Erythroblast (primary cell): ENCODE results near the gene YARS2.
"Not testable (repeated sequence)": the region's sequence is repeated elsewhere in the genome, so short reads cannot be mapped to it uniquely, and the experiment has no call there.

Experiments
- DNase-seq, 2 experiments: peaks; one replicate each; lab custom pipeline; 2025; lab: John Stamatoyannopoulos, UW
- GATA1 ChIP-seq: IDR thresholded peaks from 2 replicates; pipeline ENCODE4 v1.6.1; 2011; ENCODE audit warnings: low read depth, mild to moderate bottlenecking, control low read depth, low read length, moderate library complexity
- POLR2A ChIP-seq: IDR thresholded peaks from 2 replicates; pipeline ENCODE4 v1.6.1; 2011; ENCODE audit warnings: mild to moderate bottlenecking, low read length

YARS2 gene

DNA sequence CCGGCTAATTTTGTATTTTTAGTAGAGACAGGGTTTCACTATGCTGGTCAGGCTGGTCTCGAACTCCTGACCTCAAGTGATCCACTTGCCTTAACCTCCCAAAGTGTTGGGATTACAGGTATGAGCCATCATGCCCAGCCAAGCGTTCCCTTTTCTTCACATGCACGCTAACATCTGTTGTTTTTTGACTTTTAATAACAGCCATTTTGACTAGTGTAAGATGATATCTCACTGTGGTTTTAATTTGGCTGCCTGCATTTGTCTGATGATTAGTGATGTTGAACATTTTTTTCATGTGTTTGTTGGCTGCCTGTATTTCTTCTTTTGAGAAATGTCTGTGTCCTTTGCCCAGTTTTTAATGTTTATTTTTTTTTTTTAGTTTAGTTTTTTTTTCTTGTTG, 10.2 kb upstream of the YARS2 start:
- TF ChIP-seq POLR2A (no peak), GATA1 (no peak)
- DNase-seq: no peak

DNA sequence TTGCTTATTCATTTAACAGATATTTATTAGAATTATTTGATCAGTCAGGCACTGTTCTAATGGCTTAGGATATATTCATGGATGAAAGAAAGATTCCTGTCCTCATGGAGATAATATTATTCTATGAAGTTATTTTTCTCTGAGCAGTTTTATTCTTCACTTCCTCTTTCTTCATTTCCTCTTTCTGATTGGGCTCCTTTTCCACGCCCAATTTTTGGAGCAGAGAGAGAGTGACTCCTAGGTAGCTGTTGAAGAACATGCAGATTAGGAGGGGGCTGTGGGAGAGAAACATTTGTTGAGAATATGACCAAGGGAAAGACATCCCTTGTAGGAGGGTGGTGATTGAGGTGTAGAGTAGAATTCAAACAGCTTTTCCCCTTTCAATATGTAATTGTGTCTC, 6.0 kb upstream of the YARS2 start:
- TF ChIP-seq GATA1 (no peak), POLR2A (no peak)
- no peak for DNase-seq

- TF ChIP-seq GATA1: no peak
- no peak for TF ChIP-seq POLR2A
- DNase-seq: no peak
These were observed 1.5 kb upstream of the YARS2 start for GRCh38 chr12:32757157-32757556.

DNA sequence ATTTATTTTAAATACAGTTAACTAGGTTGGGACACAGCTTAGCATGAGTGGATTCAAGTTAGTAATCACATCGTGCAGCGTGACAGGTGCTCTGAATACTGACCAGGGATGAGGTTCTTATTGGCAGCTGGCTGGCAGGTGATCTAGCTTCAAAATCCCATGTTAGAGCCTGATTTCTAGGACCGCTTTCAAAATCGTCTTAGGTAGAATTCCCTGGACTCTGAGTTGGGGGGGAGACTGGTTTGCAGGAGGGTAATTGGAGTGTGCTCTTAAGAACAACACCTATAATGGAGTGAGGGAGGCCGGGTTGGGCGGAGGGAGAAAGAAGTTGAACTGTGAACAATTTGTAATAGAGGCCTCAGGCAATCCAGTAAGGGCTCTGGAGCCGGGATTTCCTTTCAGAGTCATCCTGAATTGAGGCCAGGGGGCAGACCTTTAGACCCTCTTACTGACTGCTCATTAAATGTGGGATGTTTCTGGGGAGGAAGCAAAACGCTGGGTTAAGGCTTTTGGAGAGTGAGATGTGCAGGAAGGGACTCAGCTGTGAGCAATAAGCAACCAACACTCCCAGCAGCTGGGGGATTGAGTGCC, 874 bp upstream of the YARS2 start:
- TF ChIP-seq GATA1 (no peak), POLR2A (no peak)

GRCh38 chr12:32755051-32755653, 545 bp downstream of the YARS2 start:
- peak; percentile 87 to 89 for DNase-seq
- TF ChIP-seq POLR2A (no peak), GATA1 (no peak)

More for the DNA sequence above, 874 bp upstream of the YARS2 start:
- no peak for DNase-seq

DNA sequence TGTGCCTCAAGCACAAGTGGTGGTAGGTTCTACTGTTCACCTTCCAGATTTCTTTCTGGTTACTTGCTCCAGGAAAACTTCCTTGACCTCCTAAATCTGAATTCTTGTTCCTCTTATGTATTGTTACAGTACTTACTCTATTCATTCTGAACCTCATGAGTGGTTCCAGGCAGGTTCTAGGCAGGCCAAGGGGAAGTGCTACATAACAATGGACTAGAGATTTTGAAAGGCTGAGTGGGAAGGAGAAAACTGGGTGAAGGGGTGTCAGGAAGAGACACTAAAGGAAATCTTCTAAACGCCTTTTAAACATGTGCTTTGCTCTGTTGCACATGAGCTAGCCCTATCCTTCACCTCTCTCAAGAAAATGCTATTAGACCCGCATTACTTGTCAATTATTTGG, 1.6 kb downstream of the YARS2 start:
- no peak for TF ChIP-seq POLR2A
- TF ChIP-seq GATA1: no peak
- no peak for DNase-seq

DNA sequence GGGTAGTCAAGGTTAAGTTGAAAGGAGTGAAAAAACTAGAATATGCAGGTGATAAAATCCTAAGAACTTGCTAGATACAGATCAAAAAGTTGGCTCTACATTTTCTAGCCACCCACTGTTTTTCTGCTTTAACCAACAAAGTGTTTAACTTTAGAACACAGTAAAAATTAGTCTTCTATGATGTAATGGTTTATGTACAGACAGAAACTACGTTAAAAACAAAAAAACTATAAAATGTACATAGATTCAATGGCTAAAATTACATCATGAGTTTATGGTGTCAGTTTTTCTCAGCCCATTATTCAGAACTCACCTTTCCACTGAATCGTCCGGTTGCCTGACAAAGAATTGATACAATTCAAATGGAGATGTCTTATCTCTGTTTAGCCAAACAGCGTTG, 2.1 kb downstream of the YARS2 start:
- no peak for DNase-seq
- no peak for TF ChIP-seq GATA1
- TF ChIP-seq POLR2A: no peak

DNA sequence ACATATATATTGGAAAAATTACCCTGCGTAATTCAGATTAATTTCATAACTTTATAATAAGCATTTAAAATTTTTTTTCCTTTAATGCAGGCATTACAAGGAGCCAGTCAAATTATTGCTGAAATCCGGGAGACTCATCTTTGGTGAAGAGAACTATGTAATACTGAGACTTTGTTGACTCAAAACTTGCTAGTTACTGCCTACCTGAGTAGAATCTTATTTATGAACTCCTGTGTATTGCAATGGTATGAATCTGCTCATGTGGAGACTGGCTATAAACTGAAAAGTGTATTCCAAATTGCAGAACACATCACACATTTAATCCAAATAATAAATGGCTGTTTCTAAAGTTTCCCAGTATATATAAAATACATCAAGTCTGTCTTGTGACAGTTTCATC, 12.4 kb downstream of the YARS2 start:
- no peak for TF ChIP-seq GATA1
- TF ChIP-seq POLR2A: no peak
- no peak for DNase-seq

DNA sequence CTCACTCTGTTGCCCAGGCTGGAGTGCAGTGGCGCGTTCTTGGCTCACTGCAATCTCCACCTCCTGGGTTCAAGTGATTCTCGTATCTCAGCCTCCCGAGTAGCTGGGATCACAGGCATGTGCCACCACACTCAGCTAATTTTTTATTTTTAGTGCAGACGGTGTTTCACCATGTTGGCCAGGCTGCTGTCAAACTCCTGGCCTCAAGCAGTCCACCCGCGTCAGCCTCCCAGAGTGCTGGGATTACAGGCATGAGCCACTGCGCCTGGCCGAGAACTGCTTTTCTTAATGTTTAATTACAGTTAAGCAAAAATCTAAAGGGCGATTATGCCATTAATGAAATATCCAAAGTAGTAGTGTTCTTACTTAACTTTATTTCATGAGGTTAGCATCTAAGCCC, 13.6 kb downstream of the YARS2 start:
- DNase-seq: no peak
- TF ChIP-seq GATA1 (no peak), POLR2A (no peak)

DNA sequence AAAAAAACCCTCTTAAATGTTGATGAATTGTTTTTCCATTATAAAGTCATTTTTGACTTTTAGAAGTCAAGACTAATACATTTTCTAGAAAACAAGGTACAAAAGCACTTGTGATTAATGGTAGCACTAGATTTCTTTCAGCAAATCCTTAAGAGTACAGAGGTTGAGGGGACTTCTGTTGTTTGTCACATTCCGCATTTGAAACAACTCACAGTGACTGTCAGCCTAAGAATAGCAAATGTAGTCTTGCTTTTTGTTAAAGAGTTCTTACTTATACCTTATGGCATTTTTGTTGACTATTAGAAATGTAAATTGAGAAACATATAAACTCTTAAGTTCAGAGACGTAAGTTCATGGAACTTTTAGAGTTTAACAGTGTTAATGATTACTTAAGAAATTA, 16.4 kb downstream of the YARS2 start:
- no peak for DNase-seq
- TF ChIP-seq POLR2A (no peak), GATA1 (no peak)

DNA sequence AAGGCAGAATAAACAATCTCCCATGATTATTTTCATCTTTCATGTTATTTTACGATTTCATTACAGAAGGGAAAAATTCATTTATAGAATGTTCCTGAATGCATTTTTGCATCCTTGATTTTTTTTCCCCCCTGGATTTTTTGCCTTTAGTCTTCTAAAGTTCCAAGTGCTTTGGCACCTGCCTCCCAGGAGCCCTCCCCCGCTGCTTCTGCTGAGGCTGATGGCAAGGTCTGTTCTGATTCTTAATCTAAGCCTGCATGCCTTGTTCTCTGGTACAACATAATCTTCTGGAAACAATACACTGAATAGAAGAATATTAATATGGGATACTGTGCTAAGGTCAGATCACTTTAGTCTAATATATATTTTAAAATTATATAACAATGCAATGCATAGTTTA, 18.0 kb downstream of the YARS2 start:
- TF ChIP-seq GATA1 (no peak), POLR2A (no peak)
- DNase-seq: no peak

GRCh38 chr12:32736445-32736844, 19.3 kb downstream of the YARS2 start:
- DNase-seq: no peak

DNA sequence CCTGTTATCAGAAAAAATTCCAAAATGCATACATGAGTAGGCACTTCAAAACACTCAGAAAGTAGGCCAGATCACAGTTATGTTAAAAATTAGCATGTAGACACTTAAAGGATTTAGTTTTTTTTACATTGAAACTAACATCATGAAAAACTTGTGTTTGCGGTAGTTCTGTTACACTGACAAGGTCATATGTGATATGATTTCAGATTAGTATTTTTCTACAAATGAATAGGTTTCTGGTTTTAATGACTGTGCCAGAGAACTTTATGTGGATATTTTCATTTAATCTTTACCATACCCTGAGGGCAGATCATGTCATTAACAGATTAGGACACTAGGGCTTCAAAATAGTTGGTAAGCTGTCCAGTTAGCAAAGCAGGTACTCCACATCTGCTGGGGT, 20.7 kb downstream of the YARS2 start:
- DNase-seq: peak in 1 of 2 experiments; percentile 3
- TF ChIP-seq POLR2A: no peak
- no peak for TF ChIP-seq GATA1

More at GRCh38 chr12:32736445-32736844, 19.3 kb downstream of the YARS2 start:
- TF ChIP-seq GATA1: no peak
- TF ChIP-seq POLR2A: no peak

- TF ChIP-seq POLR2A: no peak
- TF ChIP-seq GATA1: no peak
These were observed 28.5 kb downstream of the YARS2 start for GRCh38 chr12:32727237-32727636.

GRCh38 chr12:32726286-32726685, 29.4 kb downstream of the YARS2 start:
- DNase-seq: no peak
- TF ChIP-seq GATA1 (no peak), POLR2A (no peak)

More at GRCh38 chr12:32727237-32727636, 28.5 kb downstream of the YARS2 start:
- no peak for DNase-seq

DNA sequence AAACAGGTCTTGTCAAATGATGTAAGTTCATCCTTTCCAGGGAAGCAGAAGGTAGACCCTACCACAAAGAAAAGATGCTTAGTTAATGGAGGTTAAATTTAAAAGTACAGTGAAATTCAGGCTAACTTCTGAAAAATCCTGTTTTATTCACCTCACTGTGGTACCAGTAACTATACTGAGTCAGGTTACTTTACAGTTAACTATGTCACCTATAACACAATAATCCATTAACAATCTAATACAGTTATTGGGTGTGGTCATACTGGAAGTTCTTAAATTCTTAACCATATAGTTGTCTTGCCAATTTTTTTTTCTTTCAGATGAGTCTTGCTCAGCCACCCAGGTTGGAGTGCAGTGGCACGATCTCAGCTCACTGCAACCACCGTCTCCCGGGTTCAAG, 30.4 kb downstream of the YARS2 start:
- not testable (repeated sequence) for DNase-seq
